Neural cell (in vitro differentiated cells): Measurements from ENCODE around the gene OPN5.

ENCODE experiments used
- CTCF ChIP-seq: fragments of 450-650 bp; IDR thresholded peaks from 2 replicates; pipeline ENCODE4 v1.5.1; 2014; ENCODE audit warnings: antibody characterized with exemption, mild to moderate bottlenecking, moderate library complexity; ENCODE audit not compliant: poor library complexity, severe bottlenecking
- EP300 ChIP-seq: fragments of 450-650 bp; conservative IDR thresholded peaks from 2 replicates; pipeline ENCODE4 v1.6.1; 2014; ENCODE audit warnings: antibody characterized with exemption, mild to moderate bottlenecking, moderate library complexity; ENCODE audit not compliant: poor library complexity, severe bottlenecking
- EZH2 ChIP-seq: fragments of 200-600, 300-800 bp; shearing (Covaris generic), sonication (generic); IDR thresholded peaks from 2 replicates; pipeline ENCODE4 v1.6.1; 2014; ENCODE audit warnings: antibody characterized with exemption, low read length, borderline replicate concordance, mild to moderate bottlenecking; ENCODE audit not compliant: insufficient read depth, poor library complexity, severe bottlenecking
- POLR2AphosphoS5 ChIP-seq: IDR thresholded peaks from 2 replicates; pipeline ENCODE4 v1.6.1; 2012
- TAF1 ChIP-seq: IDR thresholded peaks from 2 replicates; pipeline ENCODE4 v1.6.1; 2012; ENCODE audit warnings: low read depth
- TF ChIP-seq, protein P1 (sequence below): IDR thresholded peaks from 2 replicates; pipeline ENCODE4 v1.6.1; 2012; ENCODE audit warnings: borderline replicate concordance

DNA sequence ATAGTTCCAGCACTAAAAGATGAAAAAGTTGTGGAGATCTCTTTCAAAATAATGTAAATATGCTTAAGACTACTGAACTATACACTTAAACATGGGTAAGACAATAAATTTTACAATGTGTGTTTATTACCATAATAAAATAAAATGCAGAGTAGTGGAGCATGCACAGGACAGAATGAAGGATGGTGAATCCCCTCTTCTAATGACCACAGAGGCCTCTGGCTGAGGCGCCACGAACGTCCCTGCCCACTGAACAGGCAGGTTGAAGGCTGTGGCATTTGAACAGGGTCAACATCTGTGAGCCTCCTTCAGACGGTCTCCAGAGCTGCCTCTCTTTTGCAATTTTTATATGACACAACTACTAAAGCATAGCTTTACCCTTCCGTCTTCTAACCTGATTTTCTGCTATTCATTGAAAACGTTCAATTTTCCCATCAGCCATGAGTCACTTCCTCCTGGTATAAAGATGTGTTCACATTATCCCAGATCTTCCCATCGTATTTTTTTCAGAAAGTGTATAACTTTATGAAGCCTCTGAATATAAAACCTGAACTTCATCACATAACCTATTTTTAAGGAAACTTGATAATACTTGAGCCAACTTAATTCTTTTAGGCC, 45.6 kb upstream of the OPN5 start:
- TF ChIP-seq EP300 (no peak), CTCF (no peak), TAF1 (no peak), EZH2 (no peak), POLR2AphosphoS5 (no peak)
- TF ChIP-seq, protein P1, sequence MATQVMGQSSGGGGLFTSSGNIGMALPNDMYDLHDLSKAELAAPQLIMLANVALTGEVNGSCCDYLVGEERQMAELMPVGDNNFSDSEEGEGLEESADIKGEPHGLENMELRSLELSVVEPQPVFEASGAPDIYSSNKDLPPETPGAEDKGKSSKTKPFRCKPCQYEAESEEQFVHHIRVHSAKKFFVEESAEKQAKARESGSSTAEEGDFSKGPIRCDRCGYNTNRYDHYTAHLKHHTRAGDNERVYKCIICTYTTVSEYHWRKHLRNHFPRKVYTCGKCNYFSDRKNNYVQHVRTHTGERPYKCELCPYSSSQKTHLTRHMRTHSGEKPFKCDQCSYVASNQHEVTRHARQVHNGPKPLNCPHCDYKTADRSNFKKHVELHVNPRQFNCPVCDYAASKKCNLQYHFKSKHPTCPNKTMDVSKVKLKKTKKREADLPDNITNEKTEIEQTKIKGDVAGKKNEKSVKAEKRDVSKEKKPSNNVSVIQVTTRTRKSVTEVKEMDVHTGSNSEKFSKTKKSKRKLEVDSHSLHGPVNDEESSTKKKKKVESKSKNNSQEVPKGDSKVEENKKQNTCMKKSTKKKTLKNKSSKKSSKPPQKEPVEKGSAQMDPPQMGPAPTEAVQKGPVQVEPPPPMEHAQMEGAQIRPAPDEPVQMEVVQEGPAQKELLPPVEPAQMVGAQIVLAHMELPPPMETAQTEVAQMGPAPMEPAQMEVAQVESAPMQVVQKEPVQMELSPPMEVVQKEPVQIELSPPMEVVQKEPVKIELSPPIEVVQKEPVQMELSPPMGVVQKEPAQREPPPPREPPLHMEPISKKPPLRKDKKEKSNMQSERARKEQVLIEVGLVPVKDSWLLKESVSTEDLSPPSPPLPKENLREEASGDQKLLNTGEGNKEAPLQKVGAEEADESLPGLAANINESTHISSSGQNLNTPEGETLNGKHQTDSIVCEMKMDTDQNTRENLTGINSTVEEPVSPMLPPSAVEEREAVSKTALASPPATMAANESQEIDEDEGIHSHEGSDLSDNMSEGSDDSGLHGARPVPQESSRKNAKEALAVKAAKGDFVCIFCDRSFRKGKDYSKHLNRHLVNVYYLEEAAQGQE, result no peak
